Limb (tissue), 2 donors: Measurements from ENCODE around the gene IFNGR1.
A peak's percentile ranks its signal among the peaks of the same experiment; 100 is the strongest.

Experiments
- DNase-seq, 2 donors: peaks; one replicate each; pipeline ENCODE4 v3.0.0-alpha.2; 2016; ENCODE audit errors: extremely low spot score in 2 of 2

Gene IFNGR1

GRCh38 chr6:137177611-137178010 lies 41.6 kb downstream of the IFNGR1 start:
- DNase-seq = no peak

- DNase-seq = no peak
These were observed 42.5 kb downstream of the IFNGR1 start for GRCh38 chr6:137176729-137177128.

GRCh38 chr6:137175868-137176245 lies 43.3 kb downstream of the IFNGR1 start:
- DNase-seq = no peak

- DNase-seq = no peak
These were observed 43.9 kb downstream of the IFNGR1 start for GRCh38 chr6:137175157-137175867.

- no peak for DNase-seq
These were observed 45.7 kb downstream of the IFNGR1 start, which contains the start of gene IL22RA2 for GRCh38 chr6:137173501-137173900. Gene IL22RA2 (minus strand): TSS chr6:137173644. CDS start chr6:137161749, 11,895 bp downstream.

- DNase-seq = no peak
These were observed 46.3 kb downstream of the IFNGR1 start for GRCh38 chr6:137172734-137173431.

- DNase-seq = no peak
These were observed 47.1 kb downstream of the IFNGR1 start for GRCh38 chr6:137171824-137172733.

GRCh38 chr6:137171053-137171374 lies 48.2 kb downstream of the IFNGR1 start:
- DNase-seq = no peak

- DNase-seq = no peak
These were observed 48.7 kb downstream of the IFNGR1 start for GRCh38 chr6:137170266-137171052.

- DNase-seq = no peak
These were observed 51.3 kb downstream of the IFNGR1 start for GRCh38 chr6:137167702-137168377.

GRCh38 chr6:137166247-137167098 lies 52.7 kb downstream of the IFNGR1 start:
- DNase-seq = no peak

GRCh38 chr6:137165375-137166246 lies 53.6 kb downstream of the IFNGR1 start:
- no peak for DNase-seq

GRCh38 chr6:137163732-137164318 lies 55.4 kb downstream of the IFNGR1 start:
- no peak for DNase-seq

- DNase-seq = no peak
These were observed 56.4 kb downstream of the IFNGR1 start for GRCh38 chr6:137162692-137163306.

- DNase-seq = no peak
These were observed 57.2 kb downstream of the IFNGR1 start for GRCh38 chr6:137161949-137162348.

GRCh38 chr6:137160763-137161162 lies 58.4 kb downstream of the IFNGR1 start:
- DNase-seq = no peak

GRCh38 chr6:137159912-137160311 lies 59.3 kb downstream of the IFNGR1 start:
- DNase-seq = no peak

GRCh38 chr6:137157601-137158000 lies 61.6 kb downstream of the IFNGR1 start:
- DNase-seq = peak in 1 of 2 donors; percentile 6
